Smooth muscle cell (in vitro differentiated cells): Measurements from ENCODE around the gene CYSLTR2. TPM values are rescaled to one million over a fixed set of nuclear protein-coding genes. Genes with fewer than 3 reads are reported as not detected.

Experiments
- DNase-seq: peaks from one replicate; lab custom pipeline; 2025; ENCODE audit not compliant: unreplicated experiment; lab: John Stamatoyannopoulos, UW
- H2AFZ ChIP-seq: fragments of 200-600 bp; sonication (generic); 2 replicates; pipeline ENCODE4 v1.6.0; 2016; ENCODE audit warnings: antibody characterized with exemption, low read depth, mild to moderate bottlenecking
- H3F3A ChIP-seq: fragments of 200-600 bp; sonication (generic); 2 replicates; pipeline ENCODE4 v1.6.0; 2017; ENCODE audit warnings: antibody characterized with exemption, low read depth
- H3K27ac ChIP-seq: fragments of 200-600 bp; sonication (generic); 2 replicates; pipeline ENCODE4 v1.5.1; 2016; ENCODE audit warnings: low read depth, mild to moderate bottlenecking
- H3K27me3 ChIP-seq: fragments of 200-600 bp; sonication (generic); 2 replicates; pipeline ENCODE4 v1.6.1; 2016; ENCODE audit warnings: low read depth, mild to moderate bottlenecking
- H3K36me3 ChIP-seq: fragments of 200-600 bp; sonication (generic); 2 replicates; pipeline ENCODE4 v1.5.1; 2016; ENCODE audit warnings: low read depth
- H3K4me1 ChIP-seq: fragments of 200-600 bp; sonication (generic); 2 replicates; pipeline ENCODE4 v1.5.1; 2016; ENCODE audit warnings: low read depth
- H3K4me2 ChIP-seq: fragments of 200-600 bp; sonication (generic); 2 replicates; pipeline ENCODE4 v1.6.0; 2016; ENCODE audit warnings: mild to moderate bottlenecking
- H3K4me3 ChIP-seq: fragments of 200-600 bp; sonication (generic); 2 replicates; pipeline ENCODE4 v1.5.1; 2016; ENCODE audit warnings: mild to moderate bottlenecking
- H3K79me2 ChIP-seq: fragments of 200-600 bp; sonication (generic); 2 replicates; pipeline ENCODE4 v1.6.0; 2016; ENCODE audit warnings: low read depth, mild to moderate bottlenecking
- H3K9ac ChIP-seq: fragments of 200-600 bp; sonication (generic); 2 replicates; pipeline ENCODE4 v1.6.0; 2016; ENCODE audit warnings: low read depth
- H3K9me3 ChIP-seq: fragments of 200-600 bp; sonication (generic); replicated peaks from 2 replicates; pipeline ENCODE4 v1.5.1; 2016; ENCODE audit warnings: low read depth
- H4K20me1 ChIP-seq: fragments of 200-600 bp; sonication (generic); 2 replicates; pipeline ENCODE4 v1.6.0; 2016; ENCODE audit warnings: low read depth
- WGBS: methylation state at CpG from one replicate; pipeline ENCODE4 v1.1.7; 2016; ENCODE audit warnings: low lambda C conversion rate; 5-methylcytosine and 5-hydroxymethylcytosine counted together
- polyA plus RNA-seq: library from polyadenylated mRNA; unstranded; fragments of >200 nt; fragmentation: Nextera tagmentation; extraction: Ambion mirVana; gene quantifications from 2 replicates; pipeline ENCODE4 v1.2.1, GENCODE V29; 2016
- total RNA-seq: library from RNA; depleted of rRNA; stranded (reverse); fragments of >200 nt; gene quantifications from 2 replicates; pipeline ENCODE4 v1.2.3, GENCODE V29; 2014
- TF ChIP-seq, protein P1 (sequence below): fragments of 200-600 bp; sonication (generic); IDR thresholded peaks from 2 replicates; pipeline ENCODE4 v1.5.1; 2017; ENCODE audit warnings: borderline replicate concordance, mild to moderate bottlenecking, antibody characterized with exemption; ENCODE audit not compliant: insufficient read depth, poor library complexity, severe bottlenecking

The CYSLTR2 gene
- total and polyA plus RNA-seq, 2 experiments from 2014 or later, result 0.54 to 0.71 TPM

DNA sequence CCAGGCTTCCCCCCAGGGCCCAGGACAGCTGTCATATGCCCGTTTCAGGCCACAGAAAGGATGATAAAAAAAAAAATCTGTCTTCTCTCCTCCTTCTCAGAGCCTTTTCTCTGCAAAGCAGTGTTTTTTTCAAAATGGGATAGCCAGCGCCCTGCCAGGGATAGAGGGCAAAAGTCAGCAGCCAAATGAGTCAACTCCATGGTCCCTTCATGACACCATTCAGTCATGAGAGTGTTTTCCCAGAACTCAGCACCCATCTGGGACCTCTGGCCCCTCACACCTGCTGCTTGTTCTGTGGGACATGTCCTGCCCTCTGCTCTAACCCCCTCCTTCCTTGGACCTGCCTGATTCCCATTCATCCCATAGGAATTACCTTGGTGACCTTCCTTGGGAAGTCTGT is 95.0 kb downstream of the CYSLTR2 start:
- no peak overlapping the region for H3K4me3 ChIP-seq
- H3K9ac ChIP-seq, result peak overlapping the region; percentile 45
- peak overlapping the region; percentile 88 for H3K27ac ChIP-seq
- 97% methylated on average over 2 of the region's 2 CpGs for WGBS
- H3K9me3 ChIP-seq, result no peaks in the 10 kb centered on the region
- DNase-seq, result no peak
- peaks cover 9% of the 10 kb centered on the region for H3F3A ChIP-seq
- no peaks in the 10 kb centered on the region for H4K20me1 ChIP-seq
- H3K4me1 ChIP-seq, result peaks cover 7% of the 10 kb centered on the region
- no peaks in the 10 kb centered on the region for H3K27me3 ChIP-seq
- peak overlapping the region; percentile 30 for H3K4me2 ChIP-seq
- H2AFZ ChIP-seq, result no peak overlapping the region
- TF ChIP-seq, protein P1, sequence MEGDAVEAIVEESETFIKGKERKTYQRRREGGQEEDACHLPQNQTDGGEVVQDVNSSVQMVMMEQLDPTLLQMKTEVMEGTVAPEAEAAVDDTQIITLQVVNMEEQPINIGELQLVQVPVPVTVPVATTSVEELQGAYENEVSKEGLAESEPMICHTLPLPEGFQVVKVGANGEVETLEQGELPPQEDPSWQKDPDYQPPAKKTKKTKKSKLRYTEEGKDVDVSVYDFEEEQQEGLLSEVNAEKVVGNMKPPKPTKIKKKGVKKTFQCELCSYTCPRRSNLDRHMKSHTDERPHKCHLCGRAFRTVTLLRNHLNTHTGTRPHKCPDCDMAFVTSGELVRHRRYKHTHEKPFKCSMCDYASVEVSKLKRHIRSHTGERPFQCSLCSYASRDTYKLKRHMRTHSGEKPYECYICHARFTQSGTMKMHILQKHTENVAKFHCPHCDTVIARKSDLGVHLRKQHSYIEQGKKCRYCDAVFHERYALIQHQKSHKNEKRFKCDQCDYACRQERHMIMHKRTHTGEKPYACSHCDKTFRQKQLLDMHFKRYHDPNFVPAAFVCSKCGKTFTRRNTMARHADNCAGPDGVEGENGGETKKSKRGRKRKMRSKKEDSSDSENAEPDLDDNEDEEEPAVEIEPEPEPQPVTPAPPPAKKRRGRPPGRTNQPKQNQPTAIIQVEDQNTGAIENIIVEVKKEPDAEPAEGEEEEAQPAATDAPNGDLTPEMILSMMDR, result no peak
- H3K36me3 ChIP-seq, result no peaks in the 10 kb centered on the region
- H3K79me2 ChIP-seq, result no peaks in the 10 kb centered on the region

GRCh38 chr13:48749144-48749543 is 95.4 kb downstream of the CYSLTR2 start:
- TF ChIP-seq, protein P1, result no peak
- Histone ChIP-seq H3K9me3 (no peaks in the 10 kb centered on the region), H3K27me3 (no peaks in the 10 kb centered on the region), H2AFZ (no peak overlapping the region), H3K79me2 (no peaks in the 10 kb centered on the region), H3K4me3 (no peak overlapping the region), H4K20me1 (no peaks in the 10 kb centered on the region), H3K36me3 (no peaks in the 10 kb centered on the region), H3F3A (peaks cover 9% of the 10 kb centered on the region), H3K4me2 (peak overlapping the region; percentile 30), H3K27ac (peak overlapping the region; percentile 88), H3K4me1 (peaks cover 7% of the 10 kb centered on the region), H3K9ac (peak overlapping the region; percentile 56)
- no peak for DNase-seq
- 15% methylated on average over 4 of the region's 4 CpGs for WGBS

DNA sequence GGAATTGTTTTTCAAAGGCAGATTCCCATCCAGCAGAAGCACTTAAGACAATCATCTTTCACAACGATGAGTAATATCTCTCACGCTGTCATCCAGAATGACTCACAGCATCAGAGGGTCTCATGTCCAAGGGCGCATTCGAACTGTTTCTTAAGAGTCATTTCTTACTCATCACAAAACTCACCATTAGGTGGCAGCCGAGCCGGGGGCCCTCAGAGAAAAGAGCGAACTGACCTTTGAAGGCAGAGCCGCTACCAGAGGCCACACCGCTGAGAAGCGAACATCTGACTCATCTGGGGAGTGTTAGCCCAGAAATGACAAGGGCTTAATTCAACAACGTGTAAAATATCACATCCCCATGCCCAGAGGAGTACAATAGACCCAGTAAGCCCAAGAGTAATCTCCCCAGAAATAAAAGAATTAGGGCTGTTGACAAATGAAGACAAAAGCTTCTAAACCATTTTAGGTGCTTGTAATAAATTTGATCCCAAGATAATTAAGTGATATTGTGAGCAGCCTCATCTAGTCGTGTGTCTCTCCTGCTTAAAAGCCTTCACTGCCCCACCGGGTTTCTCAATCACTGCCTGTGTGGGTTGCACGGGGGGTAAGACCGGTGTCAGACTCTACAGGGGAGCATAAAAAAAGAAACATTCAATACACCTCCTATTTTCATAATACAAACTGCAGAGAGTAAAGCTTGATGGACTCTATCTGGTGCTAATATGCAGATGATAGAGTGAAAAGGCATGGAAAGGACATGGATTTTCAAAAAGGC is 96.2 kb downstream of the CYSLTR2 start:
- DNase-seq, result peak; percentile 51
- H3K4me2 ChIP-seq, result peak overlapping the region; percentile 49
- WGBS, result 9% methylated on average over 15 of the region's 15 CpGs
- H3K27ac ChIP-seq, result peak overlapping the region; percentile 88
- peaks cover 7% of the 10 kb centered on the region for H3K4me1 ChIP-seq
- H4K20me1 ChIP-seq, result no peaks in the 10 kb centered on the region
- H3K79me2 ChIP-seq, result no peaks in the 10 kb centered on the region
- peak overlapping the region; percentile 3 for H2AFZ ChIP-seq
- H3K9ac ChIP-seq, result peak overlapping the region; percentile 56
- no peaks in the 10 kb centered on the region for H3K27me3 ChIP-seq
- H3K9me3 ChIP-seq, result no peaks in the 10 kb centered on the region
- no peaks in the 10 kb centered on the region for H3K36me3 ChIP-seq
- H3K4me3 ChIP-seq, result no peak overlapping the region
- TF ChIP-seq, protein P1, result peak; percentile 50
- H3F3A ChIP-seq, result peaks cover 9% of the 10 kb centered on the region
